Suprapubic skin (tissue), 4 donors: Measurements from ENCODE around the gene LMBR1.

Source experiments
- EP300 ChIP-seq: sonication (generic); formaldehyde crosslinking; IDR thresholded peaks from one replicate; pipeline ENCODE4 v1.6.1; 2017; ENCODE audit warnings: antibody characterized with exemption
- POLR2A ChIP-seq, 2 donors: fragments of 450-650 bp; IDR thresholded peaks; one replicate each; pipeline ENCODE4 v1.6.1; 2017; ENCODE audit warnings: antibody characterized with exemption in 2 of 2, mild to moderate bottlenecking in 2 of 2, moderate library complexity in 2 of 2
- POLR2AphosphoS5 ChIP-seq, 3 donors: sonication (generic); formaldehyde crosslinking; IDR thresholded peaks; one replicate each; pipeline ENCODE4 v1.6.1; 2017; ENCODE audit warnings: antibody characterized with exemption in 3 of 3
- TF ChIP-seq, protein P1 (sequence below), 2 donors: fragments of 200-600 bp in 1 of 2; fragments of 450-650 bp in 1 of 2; sonication (generic) in 1 of 2; IDR thresholded peaks; one replicate each; pipeline ENCODE4 v1.5.1; 2016 to 2019; ENCODE audit warnings: antibody characterized with exemption in 2 of 2, mild to moderate bottlenecking in 1 of 2, moderate library complexity in 1 of 2

DNA sequence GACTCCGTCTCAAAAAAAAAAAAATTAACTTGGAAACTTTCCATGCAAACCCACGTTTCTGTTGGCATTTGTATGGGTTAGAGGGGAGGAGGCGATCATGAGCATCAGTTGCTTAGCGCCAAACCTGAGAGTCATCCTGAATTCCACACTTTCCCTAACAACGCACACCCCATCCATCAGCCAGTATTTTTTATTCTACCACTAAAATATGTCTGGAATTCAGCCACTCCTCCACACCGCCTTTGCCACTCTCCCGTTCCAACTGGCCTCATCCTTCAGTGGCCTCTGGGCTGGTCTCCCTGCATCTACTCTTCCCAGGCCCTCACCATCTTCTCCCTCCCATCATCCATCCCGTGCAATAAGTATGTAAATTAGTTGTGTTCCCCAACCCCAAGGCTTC lies 4.7 kb upstream of the LMBR1 start:
- TF ChIP-seq, protein P1, sequence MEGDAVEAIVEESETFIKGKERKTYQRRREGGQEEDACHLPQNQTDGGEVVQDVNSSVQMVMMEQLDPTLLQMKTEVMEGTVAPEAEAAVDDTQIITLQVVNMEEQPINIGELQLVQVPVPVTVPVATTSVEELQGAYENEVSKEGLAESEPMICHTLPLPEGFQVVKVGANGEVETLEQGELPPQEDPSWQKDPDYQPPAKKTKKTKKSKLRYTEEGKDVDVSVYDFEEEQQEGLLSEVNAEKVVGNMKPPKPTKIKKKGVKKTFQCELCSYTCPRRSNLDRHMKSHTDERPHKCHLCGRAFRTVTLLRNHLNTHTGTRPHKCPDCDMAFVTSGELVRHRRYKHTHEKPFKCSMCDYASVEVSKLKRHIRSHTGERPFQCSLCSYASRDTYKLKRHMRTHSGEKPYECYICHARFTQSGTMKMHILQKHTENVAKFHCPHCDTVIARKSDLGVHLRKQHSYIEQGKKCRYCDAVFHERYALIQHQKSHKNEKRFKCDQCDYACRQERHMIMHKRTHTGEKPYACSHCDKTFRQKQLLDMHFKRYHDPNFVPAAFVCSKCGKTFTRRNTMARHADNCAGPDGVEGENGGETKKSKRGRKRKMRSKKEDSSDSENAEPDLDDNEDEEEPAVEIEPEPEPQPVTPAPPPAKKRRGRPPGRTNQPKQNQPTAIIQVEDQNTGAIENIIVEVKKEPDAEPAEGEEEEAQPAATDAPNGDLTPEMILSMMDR (IDR thresholded peaks at IDR 0.05): no peak
- TF ChIP-seq POLR2A (IDR thresholded peaks at IDR 0.05) (no peak), POLR2AphosphoS5 (IDR thresholded peaks at IDR 0.05) (no peak), EP300 (no peak)
